Hepatocyte (in vitro differentiated cells): Measurements from ENCODE around the gene KRTAP4-3.
"Not testable (repeated sequence)": the region's sequence is repeated elsewhere in the genome, so short reads cannot be mapped to it uniquely, and the experiment has no call there.

Source experiments
- EZH2 ChIP-seq: fragments of 200-600 bp; sonication (generic); IDR thresholded peaks from 2 replicates; pipeline ENCODE4 v1.6.1; 2016; ENCODE audit warnings: antibody characterized with exemption, mild to moderate bottlenecking, borderline replicate concordance
- TF ChIP-seq, protein P1 (sequence below): fragments of 200-600 bp; sonication (generic); IDR thresholded peaks from 2 replicates; pipeline ENCODE4 v1.5.1; 2016; ENCODE audit warnings: antibody characterized with exemption, mild to moderate bottlenecking; ENCODE audit not compliant: poor library complexity

DNA sequence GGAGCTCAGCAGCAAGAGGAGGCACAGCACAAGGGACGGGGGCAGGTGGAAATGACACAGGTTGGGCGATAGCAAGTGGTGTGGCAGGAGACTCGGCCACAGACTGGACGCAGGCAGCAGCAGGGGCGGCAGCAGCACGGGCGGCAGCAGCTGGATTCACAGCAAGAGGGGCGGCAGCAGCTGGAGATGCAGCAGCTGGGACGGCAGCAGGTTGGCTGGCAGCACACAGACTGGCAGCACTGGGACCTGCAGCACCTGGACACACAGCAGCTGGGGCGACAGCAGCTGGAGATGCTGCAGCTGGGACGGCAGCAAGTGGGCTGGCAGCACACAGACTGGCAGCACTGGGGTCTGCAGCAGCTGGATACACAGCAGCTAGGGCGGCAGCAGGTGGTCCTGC, 28.2 kb downstream of the KRTAP4-3 start:
- TF ChIP-seq, protein P1, sequence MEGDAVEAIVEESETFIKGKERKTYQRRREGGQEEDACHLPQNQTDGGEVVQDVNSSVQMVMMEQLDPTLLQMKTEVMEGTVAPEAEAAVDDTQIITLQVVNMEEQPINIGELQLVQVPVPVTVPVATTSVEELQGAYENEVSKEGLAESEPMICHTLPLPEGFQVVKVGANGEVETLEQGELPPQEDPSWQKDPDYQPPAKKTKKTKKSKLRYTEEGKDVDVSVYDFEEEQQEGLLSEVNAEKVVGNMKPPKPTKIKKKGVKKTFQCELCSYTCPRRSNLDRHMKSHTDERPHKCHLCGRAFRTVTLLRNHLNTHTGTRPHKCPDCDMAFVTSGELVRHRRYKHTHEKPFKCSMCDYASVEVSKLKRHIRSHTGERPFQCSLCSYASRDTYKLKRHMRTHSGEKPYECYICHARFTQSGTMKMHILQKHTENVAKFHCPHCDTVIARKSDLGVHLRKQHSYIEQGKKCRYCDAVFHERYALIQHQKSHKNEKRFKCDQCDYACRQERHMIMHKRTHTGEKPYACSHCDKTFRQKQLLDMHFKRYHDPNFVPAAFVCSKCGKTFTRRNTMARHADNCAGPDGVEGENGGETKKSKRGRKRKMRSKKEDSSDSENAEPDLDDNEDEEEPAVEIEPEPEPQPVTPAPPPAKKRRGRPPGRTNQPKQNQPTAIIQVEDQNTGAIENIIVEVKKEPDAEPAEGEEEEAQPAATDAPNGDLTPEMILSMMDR: not testable (repeated sequence)
- TF ChIP-seq EZH2: not testable (repeated sequence)
